ENCODE results near the gene SRCAP.
A peak's percentile ranks its signal among the peaks of the same experiment; 100 is the strongest.

SRCAP gene

GRCh38 chr16:30766206-30766932 is 67.4 kb downstream of the SRCAP start:
- H3K4me3 ChIP-seq (ENCODE audit: low read length), result no peak overlapping the region
- peaks cover 83% of the 10 kb centered on the region for H3K36me3 ChIP-seq (ENCODE audit: insufficient read depth, low read depth, low read length)
- no peak overlapping the region for H3K9ac ChIP-seq (ENCODE audit: low read depth, low read length)
- H3K4me1 ChIP-seq (ENCODE audit: insufficient read depth, low read length), result no peaks in the 10 kb centered on the region; the same call in none of the 2 replicates
- no peaks in the 10 kb centered on the region for H3K9me3 ChIP-seq (ENCODE audit: insufficient read depth, low read depth, low read length)
- H3K27me3 ChIP-seq (ENCODE audit: insufficient read depth, low read length), result no peaks in the 10 kb centered on the region
- no peak overlapping the region for H3K27ac ChIP-seq (ENCODE audit: low read length)

- H3K27ac ChIP-seq (ENCODE audit: low read length), result no peak overlapping the region
- no peaks in the 10 kb centered on the region for H3K27me3 ChIP-seq (ENCODE audit: insufficient read depth, low read length)
- H3K4me3 ChIP-seq (ENCODE audit: low read length), result no peak overlapping the region
- H3K9ac ChIP-seq (ENCODE audit: low read depth, low read length), result no peak overlapping the region
- peaks cover 88% of the 10 kb centered on the region for H3K36me3 ChIP-seq (ENCODE audit: insufficient read depth, low read depth, low read length)
- no peaks in the 10 kb centered on the region for H3K9me3 ChIP-seq (ENCODE audit: insufficient read depth, low read depth, low read length)
- H3K4me1 ChIP-seq (ENCODE audit: insufficient read depth, low read length), result no peaks in the 10 kb centered on the region; the same call in none of the 2 replicates
Measured at GRCh38 chr16:30766933-30767284, 67.9 kb downstream of the SRCAP start.

GRCh38 chr16:30767767-30768465 is 68.9 kb downstream of the SRCAP start:
- H3K4me3 ChIP-seq (ENCODE audit: low read length), result no peak overlapping the region
- H3K27ac ChIP-seq (ENCODE audit: low read length), result no peak overlapping the region
- no peaks in the 10 kb centered on the region; the same call in none of the 2 replicates for H3K4me1 ChIP-seq (ENCODE audit: insufficient read depth, low read length)
- H3K9me3 ChIP-seq (ENCODE audit: insufficient read depth, low read depth, low read length), result no peaks in the 10 kb centered on the region
- H3K27me3 ChIP-seq (ENCODE audit: insufficient read depth, low read length), result no peaks in the 10 kb centered on the region
- peaks cover 98% of the 10 kb centered on the region for H3K36me3 ChIP-seq (ENCODE audit: insufficient read depth, low read depth, low read length)
- H3K9ac ChIP-seq (ENCODE audit: low read depth, low read length), result no peak overlapping the region

- H3K9ac ChIP-seq (ENCODE audit: low read depth, low read length), result no peak overlapping the region
- no peak overlapping the region for H3K4me3 ChIP-seq (ENCODE audit: low read length)
- no peaks in the 10 kb centered on the region for H3K9me3 ChIP-seq (ENCODE audit: insufficient read depth, low read depth, low read length)
- H3K27me3 ChIP-seq (ENCODE audit: insufficient read depth, low read length), result no peaks in the 10 kb centered on the region
- H3K27ac ChIP-seq (ENCODE audit: low read length), result no peak overlapping the region
- H3K4me1 ChIP-seq (ENCODE audit: insufficient read depth, low read length), result no peaks in the 10 kb centered on the region; the same call in 1 of the 2 replicates
- peaks cover 98% of the 10 kb centered on the region for H3K36me3 ChIP-seq (ENCODE audit: insufficient read depth, low read depth, low read length)
Measured at GRCh38 chr16:30768583-30769181, 69.7 kb downstream of the SRCAP start.

- Histone ChIP-seq H3K4me3 (ENCODE audit: low read length) (no peak overlapping the region), H3K9ac (ENCODE audit: low read depth, low read length) (no peak overlapping the region), H3K27me3 (ENCODE audit: insufficient read depth, low read length) (no peaks in the 10 kb centered on the region), H3K27ac (ENCODE audit: low read length) (no peak overlapping the region), H3K36me3 (ENCODE audit: insufficient read depth, low read depth, low read length) (peaks cover 98% of the 10 kb centered on the region), H3K4me1 (ENCODE audit: insufficient read depth, low read length) (no peaks in the 10 kb centered on the region), H3K9me3 (ENCODE audit: insufficient read depth, low read depth, low read length) (no peaks in the 10 kb centered on the region)
Measured at GRCh38 chr16:30769379-30770089, 70.6 kb downstream of the SRCAP start.

GRCh38 chr16:30771726-30772125 is 72.8 kb downstream of the SRCAP start:
- Histone ChIP-seq H3K4me3 (ENCODE audit: low read length) (no peak overlapping the region), H3K9ac (ENCODE audit: low read depth, low read length) (no peak overlapping the region), H3K36me3 (ENCODE audit: insufficient read depth, low read depth, low read length) (peaks cover 79% of the 10 kb centered on the region), H3K4me1 (ENCODE audit: insufficient read depth, low read length) (no peaks in the 10 kb centered on the region), H3K27ac (ENCODE audit: low read length) (no peak overlapping the region), H3K27me3 (ENCODE audit: insufficient read depth, low read length) (peaks cover 1% of the 10 kb centered on the region; the same call in 1 of the 2 replicates), H3K9me3 (ENCODE audit: insufficient read depth, low read depth, low read length) (no peaks in the 10 kb centered on the region)

GRCh38 chr16:30773826-30774225 is 74.9 kb downstream of the SRCAP start:
- Histone ChIP-seq H3K27me3 (ENCODE audit: insufficient read depth, low read length) (peaks cover 7% of the 10 kb centered on the region; the same call in 1 of the 2 replicates), H3K9ac (ENCODE audit: low read depth, low read length) (no peak overlapping the region), H3K4me3 (ENCODE audit: low read length) (no peak overlapping the region), H3K27ac (ENCODE audit: low read length) (no peak overlapping the region), H3K4me1 (ENCODE audit: insufficient read depth, low read length) (peaks cover 2% of the 10 kb centered on the region; the same call in 1 of the 2 replicates), H3K36me3 (ENCODE audit: insufficient read depth, low read depth, low read length) (peaks cover 58% of the 10 kb centered on the region), H3K9me3 (ENCODE audit: insufficient read depth, low read depth, low read length) (no peaks in the 10 kb centered on the region)

GRCh38 chr16:30774367-30775130 is 75.6 kb downstream of the SRCAP start:
- peak overlapping the region; percentile 93; the same call in 1 of the 2 replicates for H3K9ac ChIP-seq (ENCODE audit: low read depth, low read length)
- H3K36me3 ChIP-seq (ENCODE audit: insufficient read depth, low read depth, low read length), result peaks cover 50% of the 10 kb centered on the region
- H3K9me3 ChIP-seq (ENCODE audit: insufficient read depth, low read depth, low read length), result no peaks in the 10 kb centered on the region
- peak overlapping the region; percentile 89; the same call in 1 of the 2 replicates for H3K4me3 ChIP-seq (ENCODE audit: low read length)
- H3K27me3 ChIP-seq (ENCODE audit: insufficient read depth, low read length), result peaks cover 7% of the 10 kb centered on the region; the same call in 1 of the 2 replicates
- peaks cover 6% of the 10 kb centered on the region; the same call in 1 of the 2 replicates for H3K4me1 ChIP-seq (ENCODE audit: insufficient read depth, low read length)
- no peak overlapping the region for H3K27ac ChIP-seq (ENCODE audit: low read length)

- peaks cover 45% of the 10 kb centered on the region for H3K36me3 ChIP-seq (ENCODE audit: insufficient read depth, low read depth, low read length)
- H3K4me3 ChIP-seq (ENCODE audit: low read length), result peak overlapping the region; percentile 89; the same call in 1 of the 2 replicates
Measured at GRCh38 chr16:30775131-30775391, 76.1 kb downstream of the SRCAP start.

GRCh38 chr16:30775392-30776188 is 76.6 kb downstream of the SRCAP start:
- Histone ChIP-seq H3K4me1 (ENCODE audit: insufficient read depth, low read length) (peaks cover 6% of the 10 kb centered on the region; the same call in 1 of the 2 replicates), H3K27ac (ENCODE audit: low read length) (peak overlapping the region; percentile 91), H3K36me3 (ENCODE audit: insufficient read depth, low read depth, low read length) (peaks cover 40% of the 10 kb centered on the region), H3K9me3 (ENCODE audit: insufficient read depth, low read depth, low read length) (no peaks in the 10 kb centered on the region), H3K9ac (ENCODE audit: low read depth, low read length) (peak overlapping the region; percentile 93), H3K27me3 (ENCODE audit: insufficient read depth, low read length) (peaks cover 7% of the 10 kb centered on the region; the same call in 1 of the 2 replicates), H3K4me3 (ENCODE audit: low read length) (peak overlapping the region; percentile 89)

More at GRCh38 chr16:30775131-30775391, 76.1 kb downstream of the SRCAP start:
- Histone ChIP-seq H3K9ac (ENCODE audit: low read depth, low read length) (peak overlapping the region; percentile 93; the same call in 1 of the 2 replicates), H3K4me1 (ENCODE audit: insufficient read depth, low read length) (peaks cover 6% of the 10 kb centered on the region; the same call in 1 of the 2 replicates), H3K9me3 (ENCODE audit: insufficient read depth, low read depth, low read length) (no peaks in the 10 kb centered on the region), H3K27ac (ENCODE audit: low read length) (no peak overlapping the region), H3K27me3 (ENCODE audit: insufficient read depth, low read length) (peaks cover 7% of the 10 kb centered on the region; the same call in 1 of the 2 replicates)
